Measurements from ENCODE around the gene MYO3B. TPM values are rescaled to one million over a fixed set of nuclear protein-coding genes. Genes with fewer than 3 reads are reported as not detected.

The MYO3B gene
- polyA plus RNA-seq, 1 donor (not counting 4 experiments of a cell fraction or from before 2014, with no cell fraction given), result 4.4 TPM

- Histone ChIP-seq H3K27ac (ENCODE audit: control insufficient read depth, insufficient read depth, low read length) (no peak overlapping the region), H3K36me3 (ENCODE audit: control insufficient read depth in 2 of 2, extremely low read depth in 1 of 2, insufficient read depth in 2 of 2, low read length in 2 of 2) (no peaks in the 10 kb centered on the region), H3K27me3 (ENCODE audit: control insufficient read depth, extremely low read depth, insufficient read depth, low read length) (peaks cover 4% of the 10 kb centered on the region), H3K4me1 (ENCODE audit: control insufficient read depth, extremely low read depth, insufficient read depth, low read length) (no peaks in the 10 kb centered on the region), H3K9me1 (ENCODE audit: control insufficient read depth, extremely low read depth, insufficient read depth, low read length) (no peaks in the 10 kb centered on the region), H3K9me3 (ENCODE audit: control insufficient read depth, low read depth, low read length) (no peaks in the 10 kb centered on the region), H3K4me2 (ENCODE audit: control insufficient read depth, extremely low read depth, insufficient read depth, low read depth, low read length) (no peak overlapping the region), H3K9ac (ENCODE audit: control insufficient read depth, extremely low read depth, insufficient read depth, low read length) (no peak overlapping the region), H3K4me3 (ENCODE audit: control insufficient read depth in 2 of 3, extremely low read depth in 1 of 3, insufficient read depth in 2 of 3, low read depth in 1 of 3, low read length in 3 of 3) (no peak overlapping the region), H2AFZ (ENCODE audit: control insufficient read depth, low read length) (no peak overlapping the region), H3K79me2 (ENCODE audit: control insufficient read depth, insufficient read depth, low read length) (no peaks in the 10 kb centered on the region), H4K20me1 (ENCODE audit: control insufficient read depth, extremely low read depth, insufficient read depth, low read length) (no peaks in the 10 kb centered on the region)
- TF ChIP-seq, protein P1, sequence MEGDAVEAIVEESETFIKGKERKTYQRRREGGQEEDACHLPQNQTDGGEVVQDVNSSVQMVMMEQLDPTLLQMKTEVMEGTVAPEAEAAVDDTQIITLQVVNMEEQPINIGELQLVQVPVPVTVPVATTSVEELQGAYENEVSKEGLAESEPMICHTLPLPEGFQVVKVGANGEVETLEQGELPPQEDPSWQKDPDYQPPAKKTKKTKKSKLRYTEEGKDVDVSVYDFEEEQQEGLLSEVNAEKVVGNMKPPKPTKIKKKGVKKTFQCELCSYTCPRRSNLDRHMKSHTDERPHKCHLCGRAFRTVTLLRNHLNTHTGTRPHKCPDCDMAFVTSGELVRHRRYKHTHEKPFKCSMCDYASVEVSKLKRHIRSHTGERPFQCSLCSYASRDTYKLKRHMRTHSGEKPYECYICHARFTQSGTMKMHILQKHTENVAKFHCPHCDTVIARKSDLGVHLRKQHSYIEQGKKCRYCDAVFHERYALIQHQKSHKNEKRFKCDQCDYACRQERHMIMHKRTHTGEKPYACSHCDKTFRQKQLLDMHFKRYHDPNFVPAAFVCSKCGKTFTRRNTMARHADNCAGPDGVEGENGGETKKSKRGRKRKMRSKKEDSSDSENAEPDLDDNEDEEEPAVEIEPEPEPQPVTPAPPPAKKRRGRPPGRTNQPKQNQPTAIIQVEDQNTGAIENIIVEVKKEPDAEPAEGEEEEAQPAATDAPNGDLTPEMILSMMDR (optimal IDR thresholded peaks at IDR 0.05 in 1 of 3, IDR thresholded peaks at IDR 0.05 in 1 of 3, conservative IDR thresholded peaks at IDR 0.05 in 1 of 3; ENCODE audit: extremely low read depth in 1 of 3, insufficient read depth in 2 of 3, low read length in 3 of 3), result no peak
- TF ChIP-seq EZH2 (IDR thresholded peaks at IDR 0.05; ENCODE audit: low read length), result no peak
- dilution Hi-C loops (cut with MboI; ENCODE audit: extremely low pct_ligation_motif_present, low sequenced_read_pairs), result no loop called here
- DNase-seq (ENCODE audit: low read depth, low spot score) (no peak), FAIRE-seq (no peak)
These were observed 69.4 kb downstream of the MYO3B start for GRCh38 chr2:170247333-170247732.

GRCh38 chr2:170247882-170248393, 70.0 kb downstream of the MYO3B start:
- Histone ChIP-seq H3K27ac (ENCODE audit: control insufficient read depth, insufficient read depth, low read length) (no peak overlapping the region), H3K4me1 (ENCODE audit: control insufficient read depth, extremely low read depth, insufficient read depth, low read length) (no peaks in the 10 kb centered on the region), H3K9ac (ENCODE audit: control insufficient read depth, extremely low read depth, insufficient read depth, low read length) (no peak overlapping the region), H3K4me2 (ENCODE audit: control insufficient read depth, extremely low read depth, insufficient read depth, low read depth, low read length) (no peak overlapping the region), H3K9me1 (ENCODE audit: control insufficient read depth, extremely low read depth, insufficient read depth, low read length) (no peaks in the 10 kb centered on the region), H4K20me1 (ENCODE audit: control insufficient read depth, extremely low read depth, insufficient read depth, low read length) (no peaks in the 10 kb centered on the region), H3K36me3 (ENCODE audit: control insufficient read depth in 2 of 2, extremely low read depth in 1 of 2, insufficient read depth in 2 of 2, low read length in 2 of 2) (no peaks in the 10 kb centered on the region), H3K4me3 (ENCODE audit: control insufficient read depth in 2 of 3, extremely low read depth in 1 of 3, insufficient read depth in 2 of 3, low read depth in 1 of 3, low read length in 3 of 3) (no peak overlapping the region), H2AFZ (ENCODE audit: control insufficient read depth, low read length) (no peak overlapping the region), H3K79me2 (ENCODE audit: control insufficient read depth, insufficient read depth, low read length) (no peaks in the 10 kb centered on the region), H3K9me3 (ENCODE audit: control insufficient read depth, low read depth, low read length) (no peaks in the 10 kb centered on the region), H3K27me3 (ENCODE audit: control insufficient read depth, extremely low read depth, insufficient read depth, low read length) (peaks cover 4% of the 10 kb centered on the region)
- TF ChIP-seq EZH2 (IDR thresholded peaks at IDR 0.05; ENCODE audit: low read length), result no peak
- TF ChIP-seq, protein P1 (optimal IDR thresholded peaks at IDR 0.05 in 1 of 3, IDR thresholded peaks at IDR 0.05 in 1 of 3, conservative IDR thresholded peaks at IDR 0.05 in 1 of 3; ENCODE audit: extremely low read depth in 1 of 3, insufficient read depth in 2 of 3, low read length in 3 of 3), result no peak
- FAIRE-seq (no peak), DNase-seq (ENCODE audit: low read depth, low spot score) (no peak)
- dilution Hi-C loops (cut with MboI; ENCODE audit: extremely low pct_ligation_motif_present, low sequenced_read_pairs), result no loop called here
